Spinal cord (tissue), 10 donors: ENCODE data around the gene TPGS2. TPM values are rescaled to one million over a fixed set of nuclear protein-coding genes. Genes with fewer than 3 reads are reported as not detected.
"Not testable (repeated sequence)": the region's sequence is repeated elsewhere in the genome, so short reads cannot be mapped to it uniquely, and the experiment has no call there.

ENCODE experiments used
- DNase-seq, 6 donors: peaks; one replicate each; pipeline versions ENCODE4 v3.0.0 to v3.0.0-alpha.2; 2013 to 2015; ENCODE audit warnings: low spot score in 6 of 6, low read depth in 4 of 6
- H3K27ac ChIP-seq: one replicate; pipeline ENCODE4 v1.5.1; 2013; ENCODE audit warnings: low read depth, low read length, control low read depth
- H3K27me3 ChIP-seq: one replicate; pipeline ENCODE4 v1.6.1; 2013; ENCODE audit warnings: low read length; ENCODE audit not compliant: control insufficient read depth, insufficient read depth
- H3K36me3 ChIP-seq: one replicate; pipeline ENCODE4 v1.6.1; 2013; ENCODE audit warnings: low read length; ENCODE audit not compliant: control insufficient read depth, insufficient read depth
- H3K4me1 ChIP-seq: one replicate; pipeline ENCODE4 v1.6.1; 2013; ENCODE audit warnings: low read length; ENCODE audit not compliant: control insufficient read depth, insufficient read depth
- H3K4me3 ChIP-seq: one replicate; pipeline ENCODE4 v1.5.1; 2013; ENCODE audit warnings: low read depth, low read length, control low read depth
- H3K9me3 ChIP-seq: one replicate; pipeline ENCODE4 v1.6.1; 2013; ENCODE audit warnings: low read length; ENCODE audit not compliant: control insufficient read depth, insufficient read depth
- WGBS: methylation state at CpG from one replicate; pipeline ENCODE4 v1.1.5; 2013; ENCODE audit warnings: missing lambda C conversion rate; ENCODE audit not compliant: insufficient coverage; 5-methylcytosine and 5-hydroxymethylcytosine counted together
- long read RNA-seq, 4 donors: transcript quantifications; one replicate each; lab custom pipeline, GENCODE V29; 2026
- polyA plus RNA-seq, 2 donors: library from polyadenylated mRNA; unstranded; fragments of 120-200 nt; gene quantifications; one replicate each; pipeline ENCODE4 v1.2.1, GENCODE V29; 2013; ENCODE audit not compliant: insufficient read length in 2 of 2
- total RNA-seq, 2 donors: library from RNA; depleted of rRNA in 1 of 2; stranded (reverse); fragments of 120-200 nt in 1 of 2; fragments of >200 nt in 1 of 2; gene quantifications; one replicate each; pipeline versions ENCODE4 v1.2.3 to v1.2.4, GENCODE V29; 2013 to 2014
- donor health status: healthy.

TPGS2 gene
- 100 to 1,000 TPM; 104 to 121 TPM for total RNA-seq
- 100 to 1,000 TPM; 193 to 212 TPM for polyA plus RNA-seq
- long read RNA-seq, donor 1, full-length matches to known transcripts, result 75 of 75 reads
- long read RNA-seq, donor 1, partial matches to known transcripts, result 0 of 75 reads
- long read RNA-seq, donor 1, other reads (novel, unspliced or antisense), result 0 of 75 reads
- long read RNA-seq, donor 2, full-length matches to known transcripts, result 34 of 34 reads
- long read RNA-seq, donor 2, partial matches to known transcripts, result 0 of 34 reads
- long read RNA-seq, donor 2, other reads (novel, unspliced or antisense), result 0 of 34 reads
- long read RNA-seq, donor 3, full-length matches to known transcripts, result 28 of 28 reads
- long read RNA-seq, donor 3, partial matches to known transcripts, result 0 of 28 reads
- long read RNA-seq, donor 3, other reads (novel, unspliced or antisense), result 0 of 28 reads
- long read RNA-seq, donor 4, full-length matches to known transcripts, result 64 of 64 reads
- long read RNA-seq, donor 4, partial matches to known transcripts, result 0 of 64 reads
- long read RNA-seq, donor 4, other reads (novel, unspliced or antisense), result 0 of 64 reads

DNA sequence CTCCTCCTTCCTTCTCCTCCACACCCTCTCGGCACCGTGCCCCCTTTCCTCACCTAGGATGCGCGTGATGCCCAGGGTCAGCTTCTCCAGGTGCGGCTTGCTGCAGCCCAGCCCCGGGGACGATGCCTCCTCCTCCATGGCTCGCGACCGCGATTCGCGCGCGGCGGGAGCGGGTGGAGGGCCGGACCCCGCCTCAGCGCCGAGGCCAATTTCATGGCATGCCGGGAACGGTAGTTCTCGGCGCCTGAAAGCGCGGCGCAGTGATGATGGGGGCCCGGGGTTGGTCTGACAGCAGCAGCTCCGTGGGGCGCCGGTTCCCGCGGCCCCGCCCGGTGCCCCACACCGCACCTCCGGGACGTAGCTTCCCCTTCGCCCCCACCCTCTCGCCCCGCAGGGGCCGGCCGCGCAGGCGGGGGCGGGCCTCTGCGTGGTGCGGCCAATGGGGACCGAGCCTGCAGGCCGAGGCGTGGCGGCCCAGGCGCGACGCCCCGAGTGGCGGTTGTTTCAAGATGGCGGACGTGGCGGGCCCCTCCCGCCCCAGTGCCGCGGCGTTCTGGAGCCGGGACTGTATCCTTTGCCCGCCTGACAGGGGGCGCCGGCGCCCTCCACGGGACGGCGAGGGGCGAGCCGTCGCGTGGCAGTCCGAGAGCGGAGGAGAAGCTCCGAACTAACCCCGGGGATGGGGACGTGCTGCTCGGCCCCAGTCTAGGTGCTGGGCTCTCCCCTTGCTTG is at the start of gene TPGS2, which contains the start of gene KIAA1328:
Gene TPGS2, minus strand, starts transcription at position 373 of the 732 bp plus-strand sequence. Its CDS starts 235 bp downstream, at position 138.
Gene KIAA1328, plus strand, starts transcription at position 498 of the 732 bp plus-strand sequence. Its CDS starts 12 bp downstream, at position 510.
- no peaks in the 10 kb centered on the region for H3K36me3 ChIP-seq
- peaks cover under 1% of the 10 kb centered on the region for H3K9me3 ChIP-seq
- WGBS, result under 1% methylated on average over 83 of the region's 83 CpGs
- DNase-seq, result peak; percentile 71 to 96 (median 77)
- peak within 1 kb of the TSS; percentile 97 for H3K4me3 ChIP-seq
- peak within 1 kb of the TSS; percentile 80 for H3K27ac ChIP-seq
- peaks cover 16% of the 10 kb centered on the region for H3K4me1 ChIP-seq
- no peaks in the 10 kb centered on the region for H3K27me3 ChIP-seq

GRCh38 chr18:36873826-36874225 is 45.0 kb upstream of the TPGS2 start:
- DNase-seq, H3K27me3 ChIP-seq, H3K9me3 ChIP-seq, H3K27ac ChIP-seq, H3K4me1 ChIP-seq, H3K4me3 ChIP-seq, H3K36me3 ChIP-seq: not testable (repeated sequence)

DNA sequence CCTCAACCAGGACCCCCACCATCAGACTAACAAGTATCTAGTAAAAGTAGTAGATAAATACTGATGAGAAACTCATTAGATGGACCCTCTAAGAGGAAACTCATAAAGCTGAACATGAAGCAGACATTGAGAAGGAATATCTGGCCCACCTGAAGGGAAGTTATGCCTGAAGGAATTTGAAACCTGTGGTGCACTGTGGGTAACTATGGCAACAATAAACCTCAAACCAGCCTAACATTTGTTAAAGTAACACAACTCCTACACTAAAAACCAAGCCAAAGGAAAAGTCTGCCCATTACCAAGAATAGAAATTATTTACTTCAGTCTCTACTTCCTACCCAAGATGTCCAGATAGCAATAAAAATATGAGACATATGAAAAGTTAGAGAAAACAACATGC is 43.5 kb upstream of the TPGS2 start:
- Histone ChIP-seq H3K9me3 (peaks cover 1% of the 10 kb centered on the region), H3K27ac (no peak overlapping the region), H3K36me3 (no peaks in the 10 kb centered on the region), H3K4me1 (no peaks in the 10 kb centered on the region), H3K4me3 (no peak overlapping the region), H3K27me3 (no peaks in the 10 kb centered on the region)
- DNase-seq, result peak in 1 of 6 donors; percentile 14

- Histone ChIP-seq H3K4me3 (no peak overlapping the region), H3K9me3 (peaks cover 1% of the 10 kb centered on the region)
- no CpG with 5 or more reads among the region's 3 CpGs for WGBS
Observed at GRCh38 chr18:36871801-36872200, 43.0 kb upstream of the TPGS2 start.

DNA sequence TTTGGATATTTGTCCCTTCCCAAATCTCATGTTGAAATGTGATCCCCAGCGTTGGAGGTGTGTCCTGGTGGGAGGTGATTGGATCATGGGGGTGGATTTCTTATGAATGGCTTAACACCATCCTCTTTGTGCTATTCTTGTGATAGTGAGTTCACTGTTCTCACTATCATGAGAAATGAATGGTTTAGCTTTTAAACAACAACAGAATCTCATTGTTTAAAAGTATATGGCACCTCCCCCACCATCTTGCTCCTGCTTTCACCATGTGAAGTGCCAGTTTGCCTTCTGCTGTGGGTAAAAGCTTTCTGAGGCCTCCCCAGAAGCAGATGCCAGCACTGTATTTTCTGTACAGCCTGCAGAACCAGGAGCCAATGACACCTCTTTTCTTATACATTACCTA is 38.3 kb upstream of the TPGS2 start:
- no CpG with 5 or more reads among the region's 1 CpG for WGBS
- Histone ChIP-seq H3K9me3 (peaks cover 1% of the 10 kb centered on the region), H3K27ac (no peak overlapping the region), H3K4me1 (no peaks in the 10 kb centered on the region), H3K4me3 (no peak overlapping the region), H3K27me3 (no peaks in the 10 kb centered on the region), H3K36me3 (no peaks in the 10 kb centered on the region)
- peak in 1 of 6 donors; percentile 6 for DNase-seq

More at GRCh38 chr18:36871801-36872200, 43.0 kb upstream of the TPGS2 start:
- H3K27ac ChIP-seq, result no peak overlapping the region
- no peaks in the 10 kb centered on the region for H3K36me3 ChIP-seq
- DNase-seq, result no peak
- H3K4me1 ChIP-seq, result no peaks in the 10 kb centered on the region
- H3K27me3 ChIP-seq, result no peaks in the 10 kb centered on the region

- Histone ChIP-seq H3K4me3 (no peak overlapping the region), H3K27ac (no peak overlapping the region), H3K9me3 (no peaks in the 10 kb centered on the region), H3K27me3 (no peaks in the 10 kb centered on the region), H3K4me1 (no peaks in the 10 kb centered on the region), H3K36me3 (no peaks in the 10 kb centered on the region)
- no peak for DNase-seq
- no CpG with 5 or more reads among the region's 1 CpG for WGBS
Observed at GRCh38 chr18:36862182-36862581, 33.4 kb upstream of the TPGS2 start.

GRCh38 chr18:36856815-36857214 is 28.0 kb upstream of the TPGS2 start:
- no peaks in the 10 kb centered on the region for H3K4me1 ChIP-seq
- no peaks in the 10 kb centered on the region for H3K9me3 ChIP-seq
- WGBS, result no CpG with 5 or more reads among the region's 1 CpG
- peak in 1 of 6 donors; percentile 14 for DNase-seq
- no peak overlapping the region for H3K27ac ChIP-seq
- no peaks in the 10 kb centered on the region for H3K36me3 ChIP-seq
- no peak overlapping the region for H3K4me3 ChIP-seq
- H3K27me3 ChIP-seq, result no peaks in the 10 kb centered on the region

DNA sequence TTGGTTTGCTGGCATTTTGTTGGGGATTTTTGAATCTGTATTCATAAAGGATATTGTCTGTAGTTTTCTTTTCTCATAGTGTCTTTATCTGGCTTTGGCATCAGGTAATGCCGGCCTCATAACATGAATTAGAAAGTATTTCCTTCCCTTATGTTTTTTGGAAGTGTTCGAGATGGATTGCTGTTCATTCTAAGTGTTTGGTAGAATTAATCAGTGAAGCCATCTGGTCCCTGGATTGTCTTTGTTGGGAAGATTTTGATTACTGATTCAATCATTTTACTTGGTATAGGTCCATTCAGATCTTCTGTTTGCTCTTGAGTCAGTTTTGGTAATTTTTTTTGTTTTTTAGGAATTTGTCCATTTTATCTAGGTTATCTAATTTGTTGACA is 22.4 kb upstream of the TPGS2 start:
- Histone ChIP-seq H3K4me1 (no peaks in the 10 kb centered on the region), H3K27me3 (no peaks in the 10 kb centered on the region), H3K27ac (no peak overlapping the region), H3K9me3 (no peaks in the 10 kb centered on the region), H3K36me3 (no peaks in the 10 kb centered on the region), H3K4me3 (no peak overlapping the region)
- DNase-seq, result no peak
- WGBS, result no CpG with 5 or more reads among the region's 2 CpGs

- no peaks in the 10 kb centered on the region for H3K9me3 ChIP-seq
- H3K4me1 ChIP-seq, result no peaks in the 10 kb centered on the region
- H3K36me3 ChIP-seq, result no peaks in the 10 kb centered on the region
- no peaks in the 10 kb centered on the region for H3K27me3 ChIP-seq
- no peak overlapping the region for H3K27ac ChIP-seq
- WGBS, result no CpG with 5 or more reads among the region's 1 CpG
- DNase-seq, result no peak
- no peak overlapping the region for H3K4me3 ChIP-seq
Observed at GRCh38 chr18:36850527-36851201, 21.9 kb upstream of the TPGS2 start.
